ENCODE results near the gene ARHGEF7.

Gene ARHGEF7

DNA sequence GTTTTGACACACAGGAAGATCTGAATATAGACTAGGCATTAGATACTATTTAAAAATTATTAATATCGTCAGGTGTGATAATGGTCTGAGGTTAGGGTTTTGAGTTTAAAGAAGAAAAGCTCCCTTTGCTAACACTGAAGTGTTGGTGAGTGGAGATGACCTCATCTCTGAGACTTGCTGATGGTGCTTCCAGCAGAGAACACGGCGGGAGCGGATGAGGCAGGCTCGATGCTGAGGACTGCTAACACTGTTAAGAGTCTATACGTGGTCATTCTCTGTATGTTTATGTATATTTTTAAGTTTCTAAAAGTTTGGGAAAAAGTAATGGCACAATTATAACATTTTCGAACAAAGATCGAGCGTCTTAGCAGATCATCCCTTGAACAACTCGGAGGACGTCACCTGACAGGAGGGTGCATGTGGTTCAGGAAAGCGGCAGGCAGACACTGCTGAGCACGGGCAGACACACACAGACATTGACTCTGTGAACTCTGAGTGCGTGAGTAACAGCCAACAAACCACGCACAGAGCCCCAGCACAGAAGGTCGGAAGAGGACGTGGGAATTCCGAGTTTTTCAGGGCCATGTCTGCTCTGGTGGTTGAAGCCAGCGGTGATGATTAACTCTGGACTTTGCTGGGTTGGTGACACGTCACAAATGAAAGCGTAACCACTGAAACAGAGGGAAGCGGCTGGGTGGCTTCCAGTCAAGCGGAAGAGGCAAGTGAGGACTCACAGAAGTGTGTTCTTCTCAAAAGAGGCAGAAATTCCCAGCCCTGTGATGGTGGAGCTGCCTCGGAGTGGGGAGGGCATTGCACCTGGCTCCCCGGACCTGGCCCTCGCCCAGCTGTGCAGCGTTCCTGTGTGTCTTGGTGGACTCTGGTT, 113.4 kb downstream of the ARHGEF7 start:
- no peak for DNase-seq

DNA sequence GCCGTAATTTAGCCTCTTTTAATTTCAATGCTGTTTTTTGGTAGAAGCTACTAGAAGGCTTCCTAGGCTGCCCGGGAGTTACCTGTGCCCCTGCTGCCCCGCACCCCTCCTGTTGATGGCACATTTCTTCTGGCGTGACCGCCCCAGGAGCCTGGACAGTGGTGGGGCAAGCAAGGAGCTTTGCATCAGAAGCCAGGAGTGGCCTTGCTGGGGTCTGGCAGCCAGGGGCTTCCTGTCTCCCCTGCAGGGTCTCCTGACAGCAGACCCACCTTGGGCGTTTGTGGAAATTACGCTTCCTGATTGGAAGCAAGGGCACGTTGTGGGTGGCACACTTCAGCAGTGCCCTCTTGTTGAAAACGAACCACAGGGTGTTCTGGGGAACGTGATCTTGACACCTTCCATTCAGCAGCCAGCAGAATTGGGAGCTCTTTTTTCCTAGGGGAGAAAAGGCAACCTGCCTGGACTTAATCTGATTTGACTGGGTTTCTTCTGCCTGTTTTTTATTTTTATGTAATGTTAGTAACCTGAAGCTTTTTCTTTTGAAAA, 115.3 kb downstream of the ARHGEF7 start:
- DNase-seq, result no peak

DNA sequence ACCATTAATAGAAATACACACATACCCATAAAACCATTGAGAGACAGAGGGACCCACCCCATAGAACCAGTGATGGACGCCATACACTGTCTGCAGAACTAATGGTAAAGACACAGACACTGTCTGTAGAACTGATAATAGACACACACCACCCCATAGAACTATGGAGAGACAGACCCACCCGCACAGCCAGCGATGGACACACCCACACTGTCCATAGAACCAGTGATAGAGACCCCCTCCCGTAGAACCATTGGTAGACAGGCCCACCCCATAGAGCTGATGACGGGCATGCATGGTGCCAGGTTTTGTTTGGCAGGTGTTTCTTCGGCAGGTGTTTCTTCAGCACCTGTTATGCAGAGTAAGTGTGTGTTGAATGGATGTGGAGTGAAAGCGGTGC, 117.1 kb downstream of the ARHGEF7 start:
- no peak for DNase-seq

DNA sequence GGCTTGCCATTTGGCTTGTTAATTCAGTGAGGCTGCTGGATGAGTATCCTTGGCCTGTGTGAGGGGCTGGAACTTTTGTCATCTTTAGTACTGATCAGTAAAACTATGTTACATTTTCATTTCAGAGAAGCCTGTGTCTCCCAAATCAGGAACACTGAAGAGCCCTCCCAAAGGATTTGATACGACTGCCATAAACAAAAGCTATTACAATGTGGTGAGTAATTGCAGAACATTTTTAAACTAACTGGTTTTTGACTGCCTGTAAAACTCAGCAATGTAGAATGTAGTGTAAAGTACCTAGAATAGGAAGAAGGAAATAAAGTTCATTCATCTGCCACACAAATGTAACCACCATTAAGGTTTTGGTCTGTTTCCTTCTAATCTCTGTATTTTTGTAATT, 118.0 kb downstream of the ARHGEF7 start:
- no peak for DNase-seq

DNA sequence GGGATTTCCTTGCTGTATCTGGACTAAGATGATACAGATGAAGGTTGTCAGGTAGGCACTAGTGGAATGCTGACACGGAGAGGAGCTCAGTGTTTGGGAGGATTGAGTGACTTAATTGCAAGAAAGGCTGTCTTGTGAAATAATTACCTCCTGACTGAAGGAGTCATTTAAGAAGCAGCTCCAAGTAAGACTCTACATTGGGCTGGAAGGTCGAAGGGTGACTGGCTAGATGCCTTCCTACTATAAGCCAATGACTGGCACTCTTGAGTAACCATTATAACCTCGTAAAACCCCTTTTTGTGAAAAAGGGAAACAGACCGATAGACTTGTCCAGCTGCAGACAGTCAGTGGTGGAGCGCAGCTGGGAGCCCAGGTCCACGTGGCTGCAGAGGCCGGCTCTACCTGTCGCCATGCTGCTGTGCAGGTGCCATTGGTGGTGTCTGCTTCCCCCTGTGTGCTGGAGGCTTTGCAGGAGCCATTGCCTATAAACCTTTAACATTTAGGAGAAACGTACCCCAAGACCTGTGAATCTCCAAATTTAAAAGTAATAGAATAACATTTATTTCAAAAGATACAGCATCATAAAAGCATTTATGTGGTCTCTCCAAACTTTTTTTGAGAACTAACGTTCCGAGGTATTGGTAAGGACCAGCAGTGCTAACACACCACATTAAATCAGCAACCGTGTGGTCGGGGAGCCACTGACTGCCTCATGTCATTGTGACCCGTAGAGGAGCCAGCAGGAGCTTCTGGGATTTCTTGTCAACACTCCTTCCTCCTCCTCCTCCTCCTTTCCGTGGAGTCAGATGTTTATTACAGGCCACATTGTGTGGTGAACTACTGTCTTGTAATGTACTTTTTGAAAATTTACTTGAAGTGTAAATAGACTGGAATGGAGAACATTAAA, 124.9 kb downstream of the ARHGEF7 start:
- no peak for DNase-seq

DNA sequence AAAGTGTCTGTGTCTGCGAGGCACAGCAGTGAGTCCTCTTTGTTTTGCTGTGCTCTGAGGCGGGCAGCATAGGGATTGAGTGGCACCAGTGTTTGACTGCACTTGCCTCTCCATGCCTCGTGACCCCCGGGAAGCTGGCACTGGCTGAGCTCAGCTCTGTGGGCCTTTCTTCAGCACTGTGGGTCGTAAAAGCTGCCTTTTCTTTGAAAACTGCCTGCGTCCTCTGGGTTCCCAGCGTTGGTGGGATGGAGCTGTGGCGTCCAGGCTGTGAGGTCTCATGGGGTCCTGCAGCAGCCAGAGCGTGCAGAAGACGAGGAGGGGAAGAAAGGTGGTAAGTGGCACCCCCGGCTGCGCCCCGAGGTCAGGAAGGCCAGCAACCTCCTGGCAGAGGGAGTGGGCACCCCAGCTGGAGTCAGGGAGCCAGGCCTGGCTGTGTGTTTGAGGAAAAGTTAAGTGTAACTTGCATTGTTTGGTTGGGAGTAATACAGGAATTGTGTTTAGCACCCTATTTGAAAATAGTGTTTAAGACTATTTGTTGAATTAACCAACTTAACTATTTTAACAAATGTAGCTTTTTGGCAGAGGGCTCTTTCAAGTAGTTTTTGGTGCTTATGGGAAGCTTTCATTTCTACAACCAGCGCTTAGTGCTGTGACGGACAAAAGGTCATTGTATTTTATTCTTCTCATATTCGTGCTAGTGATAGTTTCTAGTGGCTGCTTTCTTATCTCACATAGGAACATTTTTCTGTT, 126.1 kb downstream of the ARHGEF7 start:
- DNase-seq, result no peak

DNA sequence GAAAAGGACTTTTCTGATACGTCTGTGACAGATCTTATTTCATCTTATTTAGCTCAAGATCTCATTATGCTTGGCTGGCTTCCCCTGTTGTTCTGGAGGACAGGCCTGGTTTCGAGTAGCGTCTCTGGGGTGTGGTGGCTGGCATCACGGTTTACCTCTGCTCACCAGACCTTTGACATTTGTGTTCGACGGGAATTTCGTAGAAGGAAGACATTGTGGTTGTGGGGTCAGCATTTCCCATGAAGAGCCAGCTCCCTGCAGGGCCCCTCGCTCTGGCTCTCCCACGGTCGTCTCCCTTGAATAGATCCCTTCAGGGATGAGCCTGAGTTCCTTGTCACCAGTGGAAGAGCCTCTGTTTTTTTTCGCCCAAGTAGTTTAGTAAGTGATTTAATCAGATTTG, 126.8 kb downstream of the ARHGEF7 start:
- DNase-seq, result no peak

DNA sequence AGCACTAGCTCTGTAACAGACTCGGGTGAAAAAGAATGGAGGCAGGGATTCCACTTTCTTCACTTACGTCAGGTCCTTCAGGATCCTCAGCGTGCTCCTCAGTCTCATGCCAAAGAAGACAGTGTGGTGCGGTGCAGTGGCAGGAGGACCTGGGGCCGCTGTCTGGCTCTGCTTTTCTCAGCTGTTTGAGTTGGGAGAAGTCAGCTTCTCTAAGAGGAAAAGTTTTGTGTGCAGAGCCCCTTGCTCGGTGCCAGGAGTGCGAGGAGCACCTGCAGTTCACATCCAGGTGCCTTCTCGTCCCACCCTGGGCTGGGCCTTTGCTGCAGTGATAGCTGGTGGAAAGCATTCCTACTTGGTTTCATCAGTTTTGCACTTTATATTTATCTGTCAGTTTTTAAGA, 127.5 kb downstream of the ARHGEF7 start:
- no peak for DNase-seq

DNA sequence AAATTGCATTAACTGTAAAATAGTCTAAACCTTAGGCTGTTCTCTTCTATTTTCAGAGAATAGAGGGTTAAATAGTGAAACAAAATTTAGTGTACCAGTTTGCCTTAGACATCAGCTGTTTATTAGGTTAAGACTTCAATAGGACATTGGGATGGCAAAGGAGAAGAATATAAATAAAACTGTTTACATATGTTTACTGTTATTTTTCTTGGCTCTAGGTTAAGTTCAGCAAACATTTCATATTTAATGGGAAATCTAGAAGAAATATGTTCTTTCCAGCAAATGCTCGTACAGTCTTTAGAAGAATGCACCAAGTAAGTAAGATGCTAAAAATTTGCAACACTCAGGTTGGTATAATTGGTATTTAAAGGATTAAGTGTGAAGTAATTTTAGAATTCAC, 128.9 kb downstream of the ARHGEF7 start:
- DNase-seq, result no peak

DNA sequence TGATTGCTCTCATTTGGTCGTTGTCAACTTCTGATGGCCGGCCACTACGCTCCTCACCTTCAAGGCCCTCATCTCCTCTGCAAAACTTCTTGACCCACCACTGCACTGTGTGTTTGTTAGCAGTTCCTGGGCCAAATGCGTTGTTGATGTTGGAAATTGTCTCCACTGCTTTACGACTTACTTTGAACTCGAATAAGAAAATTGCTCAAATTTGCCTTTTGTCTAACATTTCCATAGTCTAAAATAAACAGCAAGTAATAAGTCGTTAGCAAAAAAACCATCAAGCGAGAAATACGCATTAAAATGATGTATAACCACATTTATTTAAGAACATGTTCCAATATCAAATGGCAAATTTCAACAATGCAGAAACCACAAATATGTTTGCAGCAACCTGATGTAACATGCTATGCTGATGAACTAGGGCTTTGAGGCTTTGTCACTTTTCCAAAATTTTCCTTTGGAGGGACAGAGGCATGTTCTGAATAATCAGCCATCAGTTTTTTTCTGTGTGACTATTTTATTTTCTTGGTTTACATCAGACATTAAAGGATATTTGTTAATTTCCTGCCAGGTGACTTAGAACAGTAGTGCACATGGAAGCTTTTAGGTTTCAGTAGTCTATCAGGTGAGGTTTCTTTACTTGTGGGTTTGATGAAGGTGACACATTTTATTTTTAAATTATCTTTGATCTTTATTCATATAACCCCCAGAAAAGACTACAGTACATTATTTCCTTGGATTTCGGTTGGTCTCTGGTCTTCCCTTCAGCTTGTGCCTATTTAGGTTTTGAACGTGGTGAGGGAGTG, 130.7 kb downstream of the ARHGEF7 start:
- no peak for DNase-seq

DNA sequence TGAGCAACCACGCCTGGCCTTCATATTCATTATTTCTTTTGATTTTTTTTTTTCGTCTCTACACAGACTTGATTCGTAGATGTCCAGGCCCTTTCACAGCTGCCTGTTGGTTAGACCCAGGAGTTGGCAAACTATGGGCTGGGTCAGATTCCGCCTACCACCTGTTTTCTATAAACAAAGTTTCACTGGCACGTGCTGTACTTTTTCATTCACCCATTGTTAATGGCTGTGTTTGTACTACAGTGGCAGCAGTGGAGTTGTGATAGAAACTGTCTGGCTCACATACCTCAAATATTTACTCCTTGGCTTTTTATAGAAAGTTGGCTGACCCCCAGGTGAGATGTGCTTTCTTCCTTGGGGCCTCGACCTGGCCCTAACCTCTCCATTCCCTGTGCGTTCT, 132.4 kb downstream of the ARHGEF7 start:
- no peak for DNase-seq

DNA sequence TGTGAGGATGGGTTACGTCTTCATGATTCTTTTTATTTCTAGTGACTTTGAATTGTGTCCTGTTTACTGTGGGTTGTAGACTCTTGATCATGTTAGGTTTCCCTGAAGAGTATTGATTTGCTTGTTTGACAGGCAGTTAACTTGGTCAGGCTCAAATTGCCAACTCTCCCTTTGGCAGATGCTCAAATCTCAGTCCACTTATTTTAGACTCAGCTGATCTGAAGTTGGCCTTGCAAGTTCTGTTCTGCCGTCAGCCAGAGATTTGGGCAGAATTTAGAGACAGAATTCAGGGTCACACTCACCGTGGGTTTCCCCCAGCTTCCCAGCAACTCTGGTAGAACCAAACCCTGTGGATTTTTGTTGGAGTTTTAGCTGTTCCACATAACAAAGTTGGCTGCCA, 133.7 kb downstream of the ARHGEF7 start:
- DNase-seq, result no peak

DNA sequence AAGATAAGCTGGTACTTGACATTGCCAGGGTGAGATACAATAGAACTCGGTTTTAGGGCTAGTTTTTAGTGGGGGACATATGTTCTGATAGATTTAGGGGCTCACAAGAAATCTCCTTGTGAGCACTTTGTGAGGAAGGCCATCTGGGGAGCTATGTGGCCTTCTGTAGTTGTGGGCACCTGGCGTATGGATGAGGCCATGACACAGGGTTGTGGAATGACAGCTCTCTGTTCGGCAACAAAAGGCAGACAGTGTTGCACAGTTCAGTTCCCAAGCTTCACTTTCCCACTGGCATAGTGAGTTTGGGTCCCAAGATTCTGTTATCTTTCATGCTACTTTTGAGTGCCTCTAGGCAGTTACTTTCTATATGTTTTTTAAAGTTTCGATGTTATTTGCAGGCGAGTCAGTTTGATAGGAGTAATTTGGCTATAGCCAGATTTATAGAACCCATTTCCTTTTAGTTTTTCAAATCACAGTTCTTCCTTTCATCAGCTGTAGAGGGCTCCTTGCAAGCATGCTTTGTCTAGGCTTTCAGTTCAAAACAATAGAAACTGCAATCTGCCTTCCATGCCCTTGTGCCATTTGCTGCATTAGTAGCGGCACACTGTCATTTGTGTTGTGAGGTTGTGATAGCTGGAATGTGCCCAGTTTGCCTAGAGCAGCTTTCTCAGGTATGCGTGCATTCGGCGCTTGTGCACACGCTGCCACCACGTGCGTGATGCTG, 134.7 kb downstream of the ARHGEF7 start:
- no peak for DNase-seq

DNA sequence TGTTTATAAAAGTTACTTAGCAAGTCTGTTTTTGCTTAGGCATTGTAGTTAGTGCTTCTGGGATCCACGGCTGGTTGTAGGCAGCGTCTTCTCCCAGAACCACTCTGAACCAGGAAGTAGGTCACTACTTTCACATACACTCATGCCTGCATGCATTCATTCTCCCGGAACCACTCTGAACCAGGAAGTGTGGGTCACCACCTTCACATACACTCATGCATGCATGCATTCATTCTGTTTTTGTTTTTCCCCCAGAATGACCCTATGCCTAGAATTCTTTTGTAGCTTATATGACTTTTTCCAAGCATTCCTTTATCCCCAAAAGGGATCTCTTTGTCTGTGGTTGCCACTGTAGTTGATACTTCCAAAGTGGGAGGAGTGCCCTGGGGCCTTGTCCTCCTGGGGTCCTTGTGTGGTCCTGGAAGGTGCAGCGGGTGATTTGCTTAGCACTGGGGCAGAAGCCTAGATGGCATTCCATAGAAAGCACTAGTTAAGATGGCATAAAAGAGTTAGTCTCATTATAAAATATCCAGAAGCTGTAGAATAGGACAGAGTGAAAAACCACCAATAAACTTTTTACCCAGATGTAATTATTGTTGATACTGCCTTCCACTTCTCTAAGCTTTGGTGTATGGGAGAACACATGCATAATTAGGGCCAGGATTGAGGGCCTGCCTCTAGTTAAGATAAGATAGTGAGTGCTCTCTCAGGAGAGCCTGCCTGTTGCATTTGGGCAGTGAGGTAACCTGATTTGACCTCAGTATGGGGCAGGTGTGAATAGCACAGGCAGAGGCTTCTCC, 136.7 kb downstream of the ARHGEF7 start:
- no peak for DNase-seq

DNA sequence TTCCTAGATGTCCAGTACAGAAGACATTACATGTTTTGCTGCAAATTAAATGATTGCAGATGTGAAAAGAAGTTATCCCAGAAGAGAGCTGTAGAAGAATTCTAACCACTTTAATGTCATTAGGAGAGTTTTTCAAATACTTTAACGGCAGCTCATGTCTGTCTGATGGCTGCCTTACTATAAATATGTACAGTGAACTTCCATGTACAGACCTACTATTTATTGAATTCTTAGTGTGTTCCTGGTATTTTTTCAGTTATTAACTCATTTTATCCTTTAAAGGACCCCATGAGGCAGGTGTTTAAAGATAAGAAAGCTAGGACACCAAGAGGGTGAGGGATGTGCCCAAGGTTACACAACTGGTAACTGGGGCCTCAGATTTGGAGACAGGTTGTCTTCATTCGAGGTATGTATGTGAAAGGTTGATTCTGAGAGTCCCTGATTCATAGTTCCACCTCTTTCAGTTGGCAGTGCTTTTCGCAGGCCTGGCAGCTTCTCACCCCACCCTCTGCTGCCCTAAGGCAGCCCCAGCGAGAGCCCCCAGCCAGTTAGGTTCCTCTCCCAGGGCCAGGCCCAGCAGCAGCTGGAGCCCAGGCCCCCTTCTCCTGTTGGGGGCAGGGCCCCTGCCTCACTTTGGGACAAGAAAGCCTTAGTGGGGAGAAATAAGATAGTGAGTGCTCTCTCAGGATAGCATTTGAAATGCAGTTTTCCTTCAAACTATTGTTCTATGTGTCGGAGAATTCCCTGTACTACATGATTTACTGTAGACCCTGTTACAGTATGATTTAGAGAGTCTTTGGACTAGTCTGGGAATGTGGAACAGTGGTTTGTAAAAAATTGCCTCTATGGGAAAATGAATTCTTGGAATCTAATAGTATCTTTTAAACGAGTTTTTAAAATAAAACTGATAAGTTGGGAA, 137.6 kb downstream of the ARHGEF7 start:
- no peak for DNase-seq

DNA sequence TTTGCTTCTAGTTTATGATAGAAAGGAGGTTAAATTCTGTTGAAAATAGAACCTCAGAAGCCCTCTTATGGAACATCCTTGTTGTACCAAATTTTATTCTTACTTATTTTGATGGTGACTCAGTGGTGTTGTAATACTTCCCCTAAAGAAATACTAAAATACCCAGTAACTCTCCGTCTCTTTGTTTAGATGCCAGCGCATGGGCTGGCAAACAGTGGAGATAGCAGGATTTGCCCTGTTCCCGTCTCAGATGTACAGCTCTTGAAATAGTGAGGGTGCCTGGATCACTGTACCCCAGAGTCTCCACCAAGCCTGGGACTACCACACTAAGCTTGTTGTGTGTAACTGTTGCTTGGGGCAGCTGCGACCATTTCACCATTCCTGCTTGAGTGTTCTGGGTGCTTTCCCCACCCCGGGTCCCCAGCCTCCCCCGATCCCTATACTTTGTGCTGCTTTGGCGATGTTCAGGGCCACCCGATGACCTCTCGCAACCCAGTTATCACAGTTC, 138.3 kb downstream of the ARHGEF7 start:
- DNase-seq, result no peak

DNA sequence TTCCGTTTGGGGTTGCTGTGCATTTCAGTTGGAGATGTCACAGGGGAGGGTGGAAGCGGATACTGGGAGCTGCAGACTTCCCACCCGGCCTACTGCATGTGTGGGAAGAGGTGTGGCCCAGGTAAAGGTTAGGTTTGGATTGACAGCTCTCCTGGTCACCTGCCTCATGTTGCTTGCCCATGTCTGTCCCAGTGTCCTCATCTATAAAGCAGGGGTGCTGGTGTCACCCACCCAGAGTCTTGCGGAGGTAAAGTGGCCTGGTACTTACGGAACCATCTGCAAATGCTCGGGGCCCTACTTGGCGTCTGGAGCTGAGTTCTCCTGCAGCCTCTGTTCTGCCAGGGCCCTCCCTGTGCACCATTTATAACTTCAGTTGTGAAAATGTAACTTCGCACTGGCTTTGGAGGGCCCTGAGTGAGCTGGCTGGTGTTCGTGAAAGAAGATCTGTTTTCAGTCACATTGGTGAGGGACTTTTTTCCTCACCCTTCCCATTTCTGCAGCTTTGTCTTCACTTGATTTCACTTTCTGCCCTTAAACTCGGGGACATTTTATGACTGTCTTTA, 140.2 kb downstream of the ARHGEF7 start:
- no peak for DNase-seq

DNA sequence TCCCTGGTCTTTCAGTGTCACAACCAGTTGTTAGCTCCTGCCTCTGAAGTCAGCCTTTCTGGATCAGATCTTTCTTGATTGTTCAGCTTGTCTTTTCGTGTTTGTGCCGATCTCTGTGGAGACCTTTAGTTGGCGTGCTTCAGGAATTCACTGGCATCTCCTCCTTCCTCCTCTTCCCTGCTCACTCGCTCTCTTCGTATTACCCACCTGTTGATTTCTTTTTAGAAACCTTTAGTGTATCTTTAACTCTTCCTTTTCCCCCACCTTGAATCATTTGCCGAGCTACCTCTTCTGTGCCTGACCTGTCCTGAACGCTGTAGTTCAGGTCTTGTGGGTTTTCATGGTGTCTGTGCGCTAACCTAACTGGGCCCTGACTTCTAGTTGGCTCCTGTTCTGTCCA, 141.3 kb downstream of the ARHGEF7 start:
- DNase-seq, result no peak

DNA sequence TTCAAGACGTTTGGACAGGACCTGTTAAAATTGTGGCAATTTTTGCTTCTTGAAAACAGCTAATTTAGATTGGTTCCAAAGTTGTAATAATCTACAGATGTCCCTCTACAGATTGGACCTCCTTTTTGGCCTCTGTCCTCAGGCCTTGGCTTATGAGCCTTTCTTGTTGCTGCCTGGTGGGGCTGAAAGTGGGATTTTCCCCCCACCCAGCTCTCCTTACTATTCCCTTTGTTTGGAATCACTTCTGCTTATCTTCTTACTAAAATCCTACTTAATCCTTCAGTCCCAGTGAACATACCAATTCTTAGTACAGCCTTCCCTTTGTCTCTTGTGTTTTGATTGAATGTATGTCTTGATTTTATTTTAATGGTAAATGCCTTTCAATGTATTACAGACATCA, 141.8 kb downstream of the ARHGEF7 start:
- DNase-seq, result no peak

Data from effector CD8-positive, alpha-beta T cell (primary cell).